Upper lobe of left lung (tissue), 4 donors: ENCODE data around the gene DMWD.

Experiments used
- POLR2A ChIP-seq, 4 donors: fragments of 450-650 bp; IDR thresholded peaks; one replicate each; pipeline ENCODE4 v1.5.1; 2016 to 2017; ENCODE audit warnings: antibody characterized with exemption in 4 of 4, mild to moderate bottlenecking in 2 of 4
- TF ChIP-seq, protein P1 (sequence below), 6 experiments: fragments of 450-650 bp in 4 of 6; fragments of 200-600 bp in 2 of 6; sonication (generic) in 2 of 6; IDR thresholded peaks; one replicate each; pipeline ENCODE4 v1.5.1; 2016 to 2019; ENCODE audit warnings: antibody characterized with exemption in 6 of 6

- TF ChIP-seq, protein P1, sequence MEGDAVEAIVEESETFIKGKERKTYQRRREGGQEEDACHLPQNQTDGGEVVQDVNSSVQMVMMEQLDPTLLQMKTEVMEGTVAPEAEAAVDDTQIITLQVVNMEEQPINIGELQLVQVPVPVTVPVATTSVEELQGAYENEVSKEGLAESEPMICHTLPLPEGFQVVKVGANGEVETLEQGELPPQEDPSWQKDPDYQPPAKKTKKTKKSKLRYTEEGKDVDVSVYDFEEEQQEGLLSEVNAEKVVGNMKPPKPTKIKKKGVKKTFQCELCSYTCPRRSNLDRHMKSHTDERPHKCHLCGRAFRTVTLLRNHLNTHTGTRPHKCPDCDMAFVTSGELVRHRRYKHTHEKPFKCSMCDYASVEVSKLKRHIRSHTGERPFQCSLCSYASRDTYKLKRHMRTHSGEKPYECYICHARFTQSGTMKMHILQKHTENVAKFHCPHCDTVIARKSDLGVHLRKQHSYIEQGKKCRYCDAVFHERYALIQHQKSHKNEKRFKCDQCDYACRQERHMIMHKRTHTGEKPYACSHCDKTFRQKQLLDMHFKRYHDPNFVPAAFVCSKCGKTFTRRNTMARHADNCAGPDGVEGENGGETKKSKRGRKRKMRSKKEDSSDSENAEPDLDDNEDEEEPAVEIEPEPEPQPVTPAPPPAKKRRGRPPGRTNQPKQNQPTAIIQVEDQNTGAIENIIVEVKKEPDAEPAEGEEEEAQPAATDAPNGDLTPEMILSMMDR (IDR thresholded peaks at IDR 0.05) = no peak
- TF ChIP-seq POLR2A (IDR thresholded peaks at IDR 0.05) = no peak
Observed at GRCh38 chr19:45754323-45754722, 38.3 kb downstream of the DMWD start.
